Heart right ventricle (tissue), 16 donors: ENCODE measurements around the gene KCNE3. TPM values are rescaled to one million over a fixed set of nuclear protein-coding genes. Genes with fewer than 3 reads are reported as not detected.
A peak's percentile ranks its signal among the peaks of the same experiment; 100 is the strongest.

ENCODE experiments used
- ATAC-seq, 8 donors: fragments of 200-7000 bp; cut with Tn5 transposase; one replicate each; pipeline ENCODE4 v1.9.1; 2020; ENCODE audit warnings: mild to moderate bottlenecking in 8 of 8, moderate library complexity in 8 of 8, moderate number of reproducible peaks in 1 of 8
- DNase-seq, 2 donors: peaks; one replicate each; pipeline ENCODE4 v3.0.0-alpha.2; 2020
- H3K27ac ChIP-seq, 10 donors: fragments of 200-600 bp; sonication (generic) in 2 of 10; one replicate each; pipeline versions ENCODE4 v1.5.0 to v1.8.0; 2020 to 2022; ENCODE audit warnings: mild to moderate bottlenecking in 3 of 10
- H3K27me3 ChIP-seq, 7 donors: fragments of 200-600 bp; one replicate each; pipeline ENCODE4 v1.8.0; 2021 to 2022; ENCODE audit warnings: mild to moderate bottlenecking in 2 of 7
- H3K36me3 ChIP-seq, 9 donors: fragments of 200-600 bp; sonication (generic) in 1 of 9; one replicate each; pipeline versions ENCODE4 v1.5.0 to v1.8.0; 2020 to 2022; ENCODE audit warnings: mild to moderate bottlenecking in 2 of 9
- H3K4me1 ChIP-seq, 9 donors: fragments of 200-600 bp; sonication (generic) in 1 of 9; one replicate each; pipeline versions ENCODE4 v1.5.0 to v1.8.0; 2020 to 2022; ENCODE audit warnings: mild to moderate bottlenecking in 4 of 9
- H3K4me3 ChIP-seq, 10 donors: fragments of 200-600 bp; sonication (generic) in 2 of 10; one replicate each; pipeline versions ENCODE4 v1.5.0 to v1.8.0; 2020 to 2022; ENCODE audit warnings: mild to moderate bottlenecking in 7 of 10, moderate library complexity in 2 of 10
- H3K9me3 ChIP-seq, 11 donors: fragments of 200-600 bp in 10 of 11; sonication (generic) in 2 of 11; one replicate each; pipeline versions ENCODE4 v1.5.0 to v1.8.0; 2013 to 2022; ENCODE audit warnings: mild to moderate bottlenecking in 2 of 11, control low read depth in 1 of 11, moderate library complexity in 1 of 11
- CTCF ChIP-seq, 9 donors: fragments of 200-600 bp; sonication (generic) in 2 of 9; IDR thresholded peaks; one replicate each; pipeline versions ENCODE4 v1.5.0 to v1.8.0; 2021 to 2022; ENCODE audit warnings: antibody characterized with exemption in 9 of 9, mild to moderate bottlenecking in 5 of 9, moderate library complexity in 1 of 9
- WGBS, 2 donors: extraction: QIAGEN DNeasy Blood & Tissue Kit; methylation state at CpG; one replicate each; pipeline ENCODE4 v1.1.7; 2013; ENCODE audit warnings: inconsistent platforms in 1 of 2; 5-methylcytosine and 5-hydroxymethylcytosine counted together
- intact Hi-C, 10 donors: fragments of 100-400 bp; cut with DNase I; formaldehyde crosslinking; loops; one replicate each; pipeline versions ENCODE4 v1.11.1 to v1.14.2; 2022
- polyA plus RNA-seq, 2 donors: library from polyadenylated mRNA; stranded (reverse); fragments of 200-250 nt; gene quantifications; one replicate each; pipeline ENCODE4 v1.2.3, GENCODE V29; 2013
- total RNA-seq, 10 donors: library from RNA; stranded (reverse); fragmentation: NEBNext Ultra II Directional in 3 of 10; extraction: Animal tissue kit (Norgen Biotek cat#: 25700) in 3 of 10; gene quantifications; one replicate each; pipeline versions ENCODE4 v1.2.1 to v1.2.4, GENCODE V29; 2021 to 2023
- donor health status: Arrhythmogenic right ventricular cardiomyopathy.
- donor health status: ischemic (EF 13 %, LVEDD 7.1; RV severe dilation, severe dysfunction).
- donor health status: healthy with polysubstance abuse.
- donor health status: DM: no; HTN: yes; CAD: no.
- donor health status: DM: no; HTN: no; CAD: no.
- donor health status: ischemic (EF 25% LVEDD 6.9; RV normal size, moderate dysfunction).
- donor health status: ischemic (EF 25% LVEDD 5.7; RV mildly dilated, moderate dysfunction).
- donor health status: healthy.
- donor health status: DM: yes; HTN: yes; CAD: no.
- donor health status: Ischemic cardiomyopathy.
- donor health status: ischemic (EF 35%, LVEDD 5.7; RV mildly dilated, moderate dysfunction).
- donor health status: nonischemic (EF 11% LVEDD 7.7; RV severe dilation, severe dysfunction).
- donor health status: DM: yes; HTN: yes; CAD: no.
- donor health status: PGD.
- donor health status: ischemic (EF 29% LVEDD 5.4; RV normal size, mild dysfunction).
- donor health status: nonischemic (EF 23%, LVEDD 6.1; RV moderate dilation, normal function).

Gene KCNE3
- total and polyA plus RNA-seq, 12 donors = 1.2 to 7.1 (median 2.6) TPM

- H3K9me3 ChIP-seq = no peaks in the 10 kb centered on the region
- H3K4me1 ChIP-seq = peaks cover 0 to 52% (median 12%) of the 10 kb centered on the region in 9 donors
- peak overlapping the region in 8 of 10 donors; percentile 44 to 85 (median 62) for H3K27ac ChIP-seq
- no peak for TF ChIP-seq CTCF (IDR thresholded peaks at IDR 0.05)
- no peak for DNase-seq
- peaks cover 0 to 11% (median 0%) of the 10 kb centered on the region in 9 donors for H3K36me3 ChIP-seq
- intact Hi-C loops = loop anchor here in 1 of 10 donors (5.0 kb wide), 1 partner anchor 105 kb away; no protein-coding TSS in a partner anchor
- WGBS, 2 donors = 79 to 81% methylated on average over 5 of the region's 5 CpGs
- H3K4me3 ChIP-seq = no peak overlapping the region
- peak in 1 of 8 donors; percentile 22 for ATAC-seq
- H3K27me3 ChIP-seq = no peaks in the 10 kb centered on the region
These were observed 4.7 kb downstream of the KCNE3 start for GRCh38 chr11:74462631-74463030.

GRCh38 chr11:74462009-74462408, 5.3 kb downstream of the KCNE3 start:
- ATAC-seq (peak; percentile 86 to 94 (median 92)), DNase-seq (peak; percentile 70 to 74)
- Histone ChIP-seq H3K27ac (peak overlapping the region in 8 of 10 donors; percentile 50 to 85 (median 62)), H3K36me3 (peaks cover 0 to 17% (median 0%) of the 10 kb centered on the region in 9 donors), H3K9me3 (no peaks in the 10 kb centered on the region), H3K4me1 (peaks cover 0 to 45% (median 11%) of the 10 kb centered on the region in 9 donors), H3K4me3 (peak overlapping the region in 7 of 10 donors; percentile 2 to 53 (median 33)), H3K27me3 (no peaks in the 10 kb centered on the region)
- intact Hi-C loops = loop anchor here in 1 of 10 donors (5.0 kb wide), 1 partner anchor 105 kb away; no protein-coding TSS in a partner anchor
- 45 to 48% methylated on average over 2 of the region's 2 CpGs for WGBS, 2 donors
- no peak for TF ChIP-seq CTCF (IDR thresholded peaks at IDR 0.05)

- H3K9me3 ChIP-seq = no peaks in the 10 kb centered on the region
- no peaks in the 10 kb centered on the region for H3K27me3 ChIP-seq
- H3K27ac ChIP-seq = peak overlapping the region in 7 of 10 donors; percentile 11 to 85 (median 63)
- 66 to 75% methylated on average over 2 of the region's 2 CpGs for WGBS, 2 donors
- H3K4me1 ChIP-seq = peaks cover 0 to 36% (median 2%) of the 10 kb centered on the region in 9 donors
- peak overlapping the region in 4 of 10 donors; percentile 26 to 53 (median 32) for H3K4me3 ChIP-seq
- H3K36me3 ChIP-seq = peaks cover 0 to 28% (median 0%) of the 10 kb centered on the region in 9 donors
- no peak for DNase-seq
- intact Hi-C loops = loop anchor here in 1 of 10 donors (5.0 kb wide), 1 partner anchor 107 kb away; no protein-coding TSS in a partner anchor
- TF ChIP-seq CTCF (IDR thresholded peaks at IDR 0.05) = no peak
- peak in 6 of 8 donors; percentile 43 to 59 (median 54) for ATAC-seq
These were observed 6.7 kb downstream of the KCNE3 start for GRCh38 chr11:74460481-74461154.

GRCh38 chr11:74460065-74460464, 7.3 kb downstream of the KCNE3 start:
- peak overlapping the region in 4 of 10 donors; percentile 19 to 85 (median 70) for H3K27ac ChIP-seq
- peaks cover 0 to 28% (median 0%) of the 10 kb centered on the region in 9 donors for H3K36me3 ChIP-seq
- DNase-seq (no peak), ATAC-seq (no peak)
- H3K27me3 ChIP-seq = no peaks in the 10 kb centered on the region
- intact Hi-C loops = loop anchor here in 1 of 10 donors (5.0 kb wide), 1 partner anchor 107 kb away; no protein-coding TSS in a partner anchor
- peak overlapping the region in 3 of 10 donors; percentile 13 to 53 (median 33) for H3K4me3 ChIP-seq
- H3K4me1 ChIP-seq = peaks cover 0 to 36% (median 2%) of the 10 kb centered on the region in 9 donors
- H3K9me3 ChIP-seq = no peaks in the 10 kb centered on the region
- 81 to 89% methylated on average over 4 of the region's 4 CpGs for WGBS, 2 donors
- no peak for TF ChIP-seq CTCF (IDR thresholded peaks at IDR 0.05)
